ENCODE measurements around the gene TATDN3.
A peak's percentile ranks its signal among the peaks of the same experiment; 100 is the strongest.

TATDN3 gene

GRCh38 chr1:212814537-212815334, 23.0 kb downstream of the TATDN3 start:
- Histone ChIP-seq H3K27ac (no peak overlapping the region), H2AFZ (no peak overlapping the region), H3K4me3 (ENCODE audit: low read depth, low read length) (no peak overlapping the region), H3K79me2 (no peaks in the 10 kb centered on the region), H3K4me1 (no peaks in the 10 kb centered on the region), H3K9me3 (ENCODE audit: control insufficient read depth, low read length) (no peaks in the 10 kb centered on the region), H3K27me3 (ENCODE audit: control insufficient read depth, insufficient read depth, low read length) (no peaks in the 10 kb centered on the region), H3K36me3 (ENCODE audit: control insufficient read depth, insufficient read depth, low read length) (no peaks in the 10 kb centered on the region), H3K9ac (no peak overlapping the region), H3K4me2 (ENCODE audit: low read length) (no peak overlapping the region)
- peak; percentile 7 for TF ChIP-seq CTCF (IDR thresholded peaks at IDR 0.05)

DNA sequence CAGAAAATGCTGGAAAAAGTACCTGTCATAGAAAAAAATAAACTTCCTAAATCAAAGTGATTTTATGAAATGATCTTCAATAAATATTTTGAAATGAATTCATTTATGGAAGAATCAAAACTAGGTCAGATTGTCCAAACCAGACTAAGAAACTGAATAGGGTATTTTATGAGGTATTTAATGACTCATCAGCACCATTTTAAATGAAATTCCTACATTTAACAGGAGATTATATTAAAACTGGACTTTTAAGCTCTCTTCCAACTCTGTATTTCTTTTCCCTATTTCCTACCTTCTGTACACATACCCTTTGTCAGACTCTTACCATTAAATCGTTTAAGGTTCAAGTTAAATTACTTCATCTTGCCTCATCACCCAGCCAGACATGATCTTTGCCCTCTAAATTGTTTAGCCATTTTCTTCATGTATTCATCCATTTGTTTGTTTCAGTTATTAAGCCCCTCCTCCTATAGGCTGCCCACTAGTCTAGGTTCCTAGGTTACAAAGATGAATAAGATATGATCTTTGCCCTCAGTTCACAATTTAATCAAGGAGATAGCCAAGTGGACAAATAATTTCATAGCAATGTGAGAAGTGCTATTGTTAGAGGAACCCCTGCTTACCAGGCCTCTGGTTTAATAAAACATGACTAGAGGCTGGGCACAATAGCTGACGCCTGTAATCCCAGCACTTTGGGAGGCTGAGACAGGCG, 25.0 kb downstream of the TATDN3 start:
- Histone ChIP-seq H3K4me1 (no peaks in the 10 kb centered on the region), H3K4me3 (ENCODE audit: low read depth, low read length) (no peak overlapping the region), H3K27ac (no peak overlapping the region), H3K4me2 (ENCODE audit: low read length) (no peak overlapping the region), H2AFZ (no peak overlapping the region), H3K79me2 (no peaks in the 10 kb centered on the region), H3K9me3 (ENCODE audit: control insufficient read depth, low read length) (no peaks in the 10 kb centered on the region), H3K27me3 (ENCODE audit: control insufficient read depth, insufficient read depth, low read length) (no peaks in the 10 kb centered on the region), H3K9ac (no peak overlapping the region), H3K36me3 (ENCODE audit: control insufficient read depth, insufficient read depth, low read length) (no peaks in the 10 kb centered on the region)
- no peak for TF ChIP-seq CTCF (IDR thresholded peaks at IDR 0.05)

DNA sequence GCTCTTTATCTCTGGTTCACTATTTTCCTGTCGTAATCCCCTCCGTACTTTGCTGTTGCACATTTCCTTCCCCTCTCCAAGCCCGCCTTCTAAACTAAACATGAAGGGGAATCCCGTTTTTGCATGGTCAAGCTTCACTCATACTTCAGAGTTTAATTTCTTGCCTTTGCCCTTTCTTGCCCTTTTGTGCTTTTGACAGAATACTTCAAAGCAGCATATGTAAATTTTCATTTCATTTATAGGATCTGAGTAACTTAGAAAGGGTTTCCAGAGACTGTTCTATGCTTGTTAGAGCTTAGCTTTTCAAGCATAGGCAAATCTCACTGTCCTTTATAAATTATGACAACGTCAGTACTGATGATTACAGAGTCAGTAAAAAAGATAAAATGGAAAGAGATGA, 28.0 kb downstream of the TATDN3 start:
- no peaks in the 10 kb centered on the region for H3K27me3 ChIP-seq (ENCODE audit: control insufficient read depth, insufficient read depth, low read length)
- no peaks in the 10 kb centered on the region for H3K9me3 ChIP-seq (ENCODE audit: control insufficient read depth, low read length)
- no peaks in the 10 kb centered on the region for H3K36me3 ChIP-seq (ENCODE audit: control insufficient read depth, insufficient read depth, low read length)
- H2AFZ ChIP-seq, result no peak overlapping the region
- H3K4me1 ChIP-seq, result no peaks in the 10 kb centered on the region
- H3K27ac ChIP-seq, result no peak overlapping the region
- H3K79me2 ChIP-seq, result no peaks in the 10 kb centered on the region
- H3K4me3 ChIP-seq (ENCODE audit: low read depth, low read length), result no peak overlapping the region
- no peak for TF ChIP-seq CTCF (IDR thresholded peaks at IDR 0.05)
- no peak overlapping the region for H3K4me2 ChIP-seq (ENCODE audit: low read length)
- H3K9ac ChIP-seq, result no peak overlapping the region

DNA sequence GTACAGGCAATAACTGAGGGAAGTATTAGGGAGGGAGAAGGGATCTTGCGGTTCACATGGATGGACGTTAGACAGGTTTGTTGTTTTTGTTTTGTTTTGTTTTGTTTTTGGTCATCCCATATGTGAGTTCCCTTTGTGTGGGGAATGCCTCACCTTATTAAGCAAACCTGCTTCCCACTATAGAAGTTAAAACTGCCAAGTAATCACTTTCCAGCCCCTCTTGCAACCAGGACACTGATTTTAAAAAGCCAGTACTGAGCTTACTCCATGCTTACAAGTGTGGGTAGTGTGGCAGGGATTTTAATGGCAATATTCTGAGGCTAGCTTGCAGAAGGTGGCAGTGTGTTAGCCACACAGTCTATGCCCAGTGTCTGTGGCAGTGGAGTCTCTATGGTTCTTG, 29.3 kb downstream of the TATDN3 start:
- Histone ChIP-seq H3K27me3 (ENCODE audit: control insufficient read depth, insufficient read depth, low read length) (no peaks in the 10 kb centered on the region), H3K36me3 (ENCODE audit: control insufficient read depth, insufficient read depth, low read length) (no peaks in the 10 kb centered on the region), H3K79me2 (no peaks in the 10 kb centered on the region), H3K4me2 (ENCODE audit: low read length) (no peak overlapping the region), H3K4me3 (ENCODE audit: low read depth, low read length) (no peak overlapping the region), H2AFZ (no peak overlapping the region), H3K9me3 (ENCODE audit: control insufficient read depth, low read length) (peaks cover 3% of the 10 kb centered on the region), H3K4me1 (no peaks in the 10 kb centered on the region), H3K9ac (no peak overlapping the region), H3K27ac (no peak overlapping the region)
- no peak for TF ChIP-seq CTCF (IDR thresholded peaks at IDR 0.05)

Data from parathyroid adenoma (tissue), 2 donors.